Erythroblast (primary cell): Measurements from ENCODE around the gene SLC30A7.
"Not testable (repeated sequence)": the region's sequence is repeated elsewhere in the genome, so short reads cannot be mapped to it uniquely, and the experiment has no call there.

ENCODE experiments used
- DNase-seq, 2 experiments: peaks; one replicate each; lab custom pipeline; 2025; lab: John Stamatoyannopoulos, UW
- GATA1 ChIP-seq: IDR thresholded peaks from 2 replicates; pipeline ENCODE4 v1.6.1; 2011; ENCODE audit warnings: low read depth, mild to moderate bottlenecking, control low read depth, low read length, moderate library complexity
- POLR2A ChIP-seq: IDR thresholded peaks from 2 replicates; pipeline ENCODE4 v1.6.1; 2011; ENCODE audit warnings: mild to moderate bottlenecking, low read length

The SLC30A7 gene

GRCh38 chr1:100903777-100904176 lies 7.9 kb downstream of the SLC30A7 start:
- no peak for DNase-seq
- no peak for TF ChIP-seq GATA1
- no peak for TF ChIP-seq POLR2A

DNA sequence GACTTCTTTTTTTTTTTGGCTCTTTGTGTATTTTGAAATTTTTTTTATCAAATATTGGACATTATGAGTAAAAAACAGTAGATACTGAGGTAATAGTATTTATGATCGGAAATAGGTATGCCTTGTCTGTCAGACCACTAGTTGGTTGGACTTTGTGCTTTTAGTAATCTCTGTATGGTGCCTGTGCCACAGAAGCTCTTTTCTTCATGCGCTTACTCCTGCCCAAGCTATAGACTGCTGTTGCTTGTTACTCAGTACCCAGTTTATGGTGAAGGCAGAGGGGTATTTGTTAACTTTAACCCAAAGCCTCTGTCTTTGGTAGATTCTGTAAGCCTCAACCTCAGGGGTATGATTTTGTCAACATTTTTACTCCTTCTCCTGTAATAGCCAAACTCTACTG lies 8.6 kb downstream of the SLC30A7 start:
- DNase-seq: no peak
- no peak for TF ChIP-seq GATA1

DNA sequence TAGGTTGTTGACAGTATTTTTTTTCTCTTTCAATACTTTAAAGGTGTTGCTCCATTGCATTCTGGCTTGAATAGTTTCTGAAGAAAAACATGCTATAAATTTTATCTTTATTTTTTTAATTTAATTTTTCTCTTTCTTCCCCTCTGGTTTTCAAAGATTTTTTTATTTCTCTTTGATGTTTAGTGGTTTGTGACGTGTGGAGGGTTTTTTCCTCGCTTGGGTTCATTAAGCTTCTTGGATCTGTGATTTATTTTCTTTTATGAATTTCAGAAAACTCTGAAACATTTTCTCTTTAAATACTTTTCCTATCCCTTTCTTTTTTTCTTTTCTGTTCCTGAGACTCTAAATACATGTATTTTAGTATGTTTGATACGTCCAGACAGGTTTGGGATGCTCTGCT lies 9.3 kb downstream of the SLC30A7 start:
- TF ChIP-seq POLR2A (no peak), GATA1 (no peak)

GRCh38 chr1:100907887-100908286 lies 12.0 kb downstream of the SLC30A7 start:
- no peak for DNase-seq
- no peak for TF ChIP-seq POLR2A
- no peak for TF ChIP-seq GATA1

More for the DNA sequence above, 9.3 kb downstream of the SLC30A7 start:
- DNase-seq: no peak

DNA sequence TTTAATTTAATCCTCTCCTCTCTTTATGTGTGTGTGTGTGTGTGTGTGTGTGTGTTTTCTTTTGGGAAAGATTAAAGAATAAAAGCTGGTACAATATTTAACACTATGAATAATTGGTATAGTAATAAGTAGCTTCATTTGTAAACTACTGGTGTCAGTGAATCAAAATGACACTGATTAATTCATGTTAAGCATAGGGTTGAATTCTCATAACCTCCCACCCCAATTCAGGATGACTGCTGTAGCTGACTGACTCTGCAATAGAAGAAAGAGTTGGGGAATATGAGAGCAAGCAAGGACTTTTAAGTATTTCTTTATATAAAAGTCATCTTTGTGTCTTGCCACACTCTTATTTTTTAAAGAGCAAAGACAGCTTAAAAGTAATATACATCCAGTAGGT lies 13.1 kb downstream of the SLC30A7 start:
- DNase-seq: no peak
- TF ChIP-seq POLR2A (no peak), GATA1 (no peak)

DNA sequence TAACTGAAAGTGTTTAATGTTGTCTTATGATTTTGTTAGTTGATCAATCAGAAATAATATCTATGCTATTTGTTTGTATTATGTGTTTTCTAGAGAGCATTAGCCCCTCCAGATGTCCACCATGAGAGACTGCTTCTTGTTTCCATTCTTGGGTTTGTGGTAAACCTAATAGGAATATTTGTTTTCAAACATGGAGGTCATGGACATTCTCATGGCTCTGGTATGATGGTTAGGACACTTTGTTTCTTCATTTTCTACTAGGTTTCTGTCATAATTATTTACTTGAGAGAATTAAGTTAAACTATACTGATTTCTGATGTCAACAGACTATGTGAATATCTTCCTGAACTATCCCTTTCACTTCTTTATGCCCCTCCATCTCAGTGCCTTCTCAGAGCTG lies 16.1 kb downstream of the SLC30A7 start:
- no peak for DNase-seq
- TF ChIP-seq POLR2A (no peak), GATA1 (no peak)

GRCh38 chr1:100921110-100921706 lies 25.3 kb downstream of the SLC30A7 start:
- no peak for TF ChIP-seq GATA1
- no peak for TF ChIP-seq POLR2A
- peak; percentile 62 to 82 for DNase-seq

DNA sequence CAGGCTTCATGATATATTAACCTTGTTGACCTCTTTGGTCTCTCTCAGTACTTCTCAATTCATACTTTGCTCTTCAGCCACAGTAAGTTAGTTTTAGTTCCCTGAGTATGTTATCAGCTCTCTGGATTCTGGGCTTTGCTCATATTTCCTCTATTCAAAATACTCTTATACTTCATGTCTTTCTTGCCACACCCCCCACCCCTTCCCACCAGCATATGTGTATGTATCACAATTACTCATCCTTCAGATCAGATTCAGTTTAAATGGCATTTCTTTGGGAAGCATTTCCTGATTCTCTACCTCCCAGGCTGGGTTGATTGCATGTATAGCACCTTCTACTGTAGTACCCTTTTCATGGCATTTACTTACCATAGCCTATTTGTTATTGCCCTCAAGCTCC lies 28.3 kb downstream of the SLC30A7 start:
- DNase-seq: no peak
- no peak for TF ChIP-seq GATA1
- TF ChIP-seq POLR2A: no peak

GRCh38 chr1:100924991-100925390 lies 29.1 kb downstream of the SLC30A7 start:
- DNase-seq: no peak
- TF ChIP-seq POLR2A (no peak), GATA1 (no peak)

DNA sequence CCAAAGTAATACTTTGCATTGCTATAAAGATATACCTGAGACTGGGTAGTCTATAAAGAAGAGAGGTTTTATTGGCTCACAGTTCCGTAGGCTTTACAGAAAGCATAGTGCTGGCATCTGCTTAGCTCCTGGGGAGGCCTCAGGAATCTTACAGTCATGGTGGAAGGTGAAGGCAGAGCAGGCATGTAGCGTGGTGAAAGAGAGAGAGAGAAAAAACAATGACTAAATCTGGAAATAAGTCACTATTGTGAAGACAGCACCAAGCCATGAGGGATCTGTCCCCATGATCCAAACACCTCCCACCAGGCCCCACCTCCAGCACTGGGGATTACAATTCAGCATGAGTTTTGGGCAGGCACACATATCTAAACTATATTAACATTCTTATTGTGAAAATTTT lies 30.4 kb downstream of the SLC30A7 start:
- no peak for DNase-seq
- TF ChIP-seq GATA1 (no peak), POLR2A (no peak)

DNA sequence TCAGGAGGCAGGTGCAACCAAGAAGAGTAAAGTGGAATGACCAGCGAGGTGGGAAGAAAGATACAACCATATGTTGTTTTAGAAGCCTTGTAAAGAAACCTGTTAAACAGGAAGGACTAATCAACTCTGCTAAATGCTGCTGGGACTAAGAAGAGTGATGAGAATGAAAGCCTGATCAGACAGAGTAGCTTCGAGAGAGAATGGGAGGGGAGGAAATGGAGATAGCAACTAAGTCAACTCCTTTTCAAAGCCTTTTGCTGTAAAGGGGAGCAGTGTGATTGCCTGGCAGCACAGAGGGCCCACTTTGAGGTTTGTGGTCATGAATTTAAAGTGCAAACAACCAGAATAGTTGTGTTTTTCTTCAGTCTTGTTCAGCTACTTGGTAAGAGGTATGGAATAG lies 31.4 kb downstream of the SLC30A7 start:
- TF ChIP-seq GATA1: no peak
- no peak for TF ChIP-seq POLR2A
- DNase-seq: no peak

DNA sequence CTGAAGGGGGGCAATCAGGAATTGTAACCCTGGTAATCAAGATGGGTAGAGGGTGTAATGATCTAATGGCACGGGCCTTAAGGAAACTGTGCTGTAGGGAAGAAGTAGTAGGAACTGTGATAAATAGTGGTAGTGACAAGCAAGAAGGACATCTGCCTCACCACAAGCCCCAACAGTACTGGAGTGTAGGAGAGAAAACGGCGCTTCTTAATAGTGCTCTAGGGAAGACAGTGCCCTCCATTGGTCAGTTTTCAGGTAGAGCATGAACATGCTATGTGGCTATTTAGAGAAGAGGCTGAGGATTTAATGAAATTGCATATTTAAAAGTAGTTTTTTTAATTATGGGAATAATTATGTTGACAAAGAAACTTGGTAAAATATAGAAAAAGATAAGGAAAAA lies 32.2 kb downstream of the SLC30A7 start:
- peak; percentile 3 to 8 for DNase-seq
- TF ChIP-seq POLR2A: no peak
- TF ChIP-seq GATA1: no peak

DNA sequence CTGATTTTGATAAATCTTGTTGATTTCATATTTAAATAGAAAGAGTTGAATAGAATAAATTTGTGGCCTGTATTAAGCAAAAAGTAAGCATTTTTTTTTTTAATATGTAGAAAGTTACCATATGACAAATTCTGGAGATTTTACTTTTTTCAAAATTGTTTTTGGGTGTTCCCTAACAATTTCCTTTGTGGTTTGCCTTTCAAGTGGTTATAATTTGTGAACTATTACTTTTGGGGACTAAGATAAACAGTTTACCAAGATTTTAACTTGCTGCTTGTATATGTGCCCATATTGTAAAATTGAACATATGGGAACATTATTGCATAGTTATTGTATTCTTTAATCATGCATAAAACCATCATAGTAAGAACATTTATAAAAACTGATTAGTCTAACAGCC lies 34.6 kb downstream of the SLC30A7 start:
- no peak for DNase-seq
- TF ChIP-seq POLR2A: no peak
- TF ChIP-seq GATA1: no peak

- DNase-seq: no peak
- TF ChIP-seq GATA1 (no peak), POLR2A (no peak)
These were observed 35.8 kb downstream of the SLC30A7 start for GRCh38 chr1:100931716-100932115.

- DNase-seq: not testable (repeated sequence)
These were observed 37.7 kb downstream of the SLC30A7 start for GRCh38 chr1:100933555-100933954.
